NCI-H187 (cell line): ENCODE measurements around the gene CALR.
"Not testable (repeated sequence)": the region's sequence is repeated elsewhere in the genome, so short reads cannot be mapped to it uniquely, and the experiment has no call there.

Source experiments
- DNase-seq, 2 experiments: peaks; one replicate each; lab custom pipeline; 2025; lab: John Stamatoyannopoulos, UW

CALR gene

DNA sequence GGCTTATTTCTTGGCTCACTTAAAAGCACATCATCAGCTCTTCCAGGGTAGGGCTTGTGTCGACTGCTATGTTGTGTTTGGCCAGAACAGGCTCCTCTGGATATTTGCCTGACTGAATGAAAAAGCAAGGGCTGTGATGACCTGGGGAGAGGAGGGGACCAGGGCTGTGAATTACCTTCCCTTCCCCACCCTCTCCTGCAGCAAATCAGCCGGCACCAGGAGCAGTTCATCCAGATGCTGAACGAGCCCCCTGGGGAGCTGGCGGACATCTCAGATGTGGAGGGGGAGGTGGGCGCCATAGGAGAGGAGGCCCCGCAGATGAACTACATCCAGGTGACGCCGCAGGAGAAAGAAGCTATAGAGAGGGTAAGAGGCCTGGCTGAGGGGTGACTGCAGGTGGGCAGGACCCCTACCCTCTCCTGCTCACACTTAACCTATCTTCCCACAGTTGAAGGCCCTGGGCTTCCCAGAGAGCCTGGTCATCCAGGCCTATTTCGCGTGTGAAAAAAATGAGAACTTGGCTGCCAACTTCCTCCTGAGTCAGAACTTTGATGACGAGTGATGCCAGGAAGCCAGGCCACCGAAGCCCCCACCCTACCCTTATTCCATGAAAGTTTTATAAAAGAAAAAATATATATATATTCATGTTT, 14.2 kb downstream of the CALR start:
- DNase-seq, result no peak

DNA sequence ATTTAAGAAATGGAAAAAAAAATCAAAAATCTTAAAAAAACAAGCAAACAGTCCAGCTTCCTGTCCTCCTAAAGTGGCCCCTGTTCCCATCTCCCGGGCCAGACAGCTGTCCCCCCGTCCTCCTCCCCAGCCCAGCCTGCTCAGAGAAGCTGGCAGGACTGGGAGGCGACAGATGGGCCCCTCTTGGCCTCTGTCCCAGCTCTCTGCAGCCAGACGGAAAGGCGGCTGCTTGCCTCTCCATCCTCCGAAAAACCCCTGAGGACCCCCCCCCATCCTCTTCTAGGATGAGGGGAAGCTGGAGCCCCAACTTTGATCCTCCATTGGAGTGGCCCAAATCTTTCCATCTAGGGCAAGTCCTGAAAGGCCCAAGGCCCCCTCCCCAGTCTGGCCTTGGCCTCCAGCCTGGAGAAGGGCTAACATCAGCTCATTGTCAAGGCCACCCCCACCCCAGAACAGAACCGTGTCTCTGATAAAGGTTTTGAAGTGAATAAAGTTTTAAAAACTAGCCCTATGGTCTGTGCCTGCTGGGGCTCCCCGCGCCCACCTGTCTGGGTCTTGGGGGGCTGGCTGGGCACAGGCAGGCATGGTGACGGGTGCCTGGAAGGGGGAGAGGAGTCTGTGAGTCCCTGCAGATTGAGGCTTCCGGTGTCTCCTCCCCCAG, 14.9 kb downstream of the CALR start:
- no peak for DNase-seq

DNA sequence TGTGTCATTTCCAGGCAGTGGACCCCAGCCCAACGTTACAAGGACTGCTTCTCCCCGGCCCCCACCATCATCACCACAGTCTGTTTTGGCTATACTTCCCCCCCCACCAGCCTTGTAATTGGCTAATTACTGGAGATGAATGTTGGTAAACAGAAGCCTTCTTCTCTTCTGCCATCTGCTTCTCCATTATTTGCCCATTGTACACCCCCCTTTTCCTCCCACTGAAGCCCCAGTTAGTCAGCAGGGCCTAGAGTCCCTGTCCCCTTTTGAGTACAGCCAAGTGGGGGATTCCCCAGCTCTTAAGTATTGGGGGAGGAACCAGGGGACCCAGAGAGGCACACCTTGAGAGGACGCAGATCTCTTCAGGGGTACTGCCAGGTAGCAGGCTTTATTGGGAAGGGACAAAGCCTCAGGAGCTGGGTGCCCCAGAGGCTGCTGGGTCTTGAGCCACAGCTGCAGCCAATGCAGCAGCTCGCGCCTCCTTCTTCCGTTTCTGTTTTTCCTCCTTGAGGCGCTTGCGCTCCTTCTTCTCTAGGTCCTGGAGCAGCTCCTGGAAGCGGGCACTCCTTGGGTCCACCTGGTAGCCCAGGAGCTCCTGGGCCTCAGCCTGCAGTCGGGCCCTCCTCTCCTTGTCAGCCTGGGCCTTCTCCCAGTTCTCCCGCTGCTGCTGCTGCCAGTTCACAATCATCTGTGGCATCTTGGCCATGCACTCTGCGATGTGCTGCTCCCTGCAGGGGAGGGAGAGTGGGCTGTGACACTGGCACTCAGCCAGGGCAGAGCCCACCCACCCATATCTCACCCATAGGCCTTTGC, 15.6 kb downstream of the CALR start:
- DNase-seq, result no peak

DNA sequence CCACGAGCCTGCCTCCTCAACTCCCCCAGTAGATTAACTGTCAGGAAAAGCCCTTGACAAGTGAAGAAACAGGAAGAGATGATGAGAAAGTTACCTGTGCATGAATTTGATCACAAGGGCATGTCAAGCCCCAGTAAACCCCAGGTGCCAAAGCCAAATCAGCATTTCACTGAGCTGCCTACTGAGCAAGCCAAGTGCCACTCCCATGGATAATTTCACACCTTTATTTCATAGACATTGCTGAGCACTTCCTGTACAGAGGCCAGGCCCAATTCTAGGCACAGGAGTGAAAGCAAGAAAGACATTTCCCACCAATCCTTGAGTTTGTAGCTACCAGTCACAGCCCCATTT, 16.2 kb downstream of the CALR start:
- DNase-seq, result no peak

DNA sequence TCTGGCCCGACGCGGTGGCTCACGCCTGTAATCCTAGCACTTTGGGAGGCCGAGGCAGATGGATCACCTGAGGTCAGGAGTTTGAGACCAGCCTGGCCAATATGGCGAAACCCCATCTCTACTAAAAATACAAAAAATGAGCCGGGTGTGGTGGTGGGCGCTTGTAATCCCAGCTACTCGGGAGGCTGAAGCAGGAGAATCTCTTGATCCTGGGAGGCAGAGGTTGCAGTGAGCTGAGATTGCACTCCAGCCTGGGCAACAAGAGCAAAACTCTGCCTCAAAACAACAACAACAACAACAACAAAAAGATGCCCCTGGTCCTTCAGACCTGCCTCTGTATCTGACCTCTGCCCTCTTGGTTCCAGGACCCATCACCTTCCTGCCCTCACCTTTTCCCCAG, 17.2 kb downstream of the CALR start:
- not testable (repeated sequence) for DNase-seq

DNA sequence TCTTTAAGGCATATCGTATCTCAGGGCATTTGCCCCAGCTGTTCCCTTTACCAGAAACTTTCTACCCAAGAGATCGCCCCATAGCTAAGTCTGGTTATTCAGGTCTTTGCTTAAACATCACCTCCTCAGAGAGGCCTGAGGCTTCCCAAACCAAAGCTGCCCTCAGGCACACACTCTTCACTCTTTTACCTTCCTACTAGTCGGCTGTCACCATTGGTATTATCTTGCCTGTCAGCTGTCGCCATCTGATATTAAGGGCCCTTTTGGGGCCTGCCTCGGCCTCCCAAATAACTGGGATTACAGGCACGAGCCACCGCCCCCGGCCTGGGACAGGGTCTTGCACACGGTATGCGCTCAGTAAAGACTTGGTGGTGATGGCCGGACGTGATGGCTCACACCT, 17.6 kb downstream of the CALR start:
- DNase-seq, result no peak

DNA sequence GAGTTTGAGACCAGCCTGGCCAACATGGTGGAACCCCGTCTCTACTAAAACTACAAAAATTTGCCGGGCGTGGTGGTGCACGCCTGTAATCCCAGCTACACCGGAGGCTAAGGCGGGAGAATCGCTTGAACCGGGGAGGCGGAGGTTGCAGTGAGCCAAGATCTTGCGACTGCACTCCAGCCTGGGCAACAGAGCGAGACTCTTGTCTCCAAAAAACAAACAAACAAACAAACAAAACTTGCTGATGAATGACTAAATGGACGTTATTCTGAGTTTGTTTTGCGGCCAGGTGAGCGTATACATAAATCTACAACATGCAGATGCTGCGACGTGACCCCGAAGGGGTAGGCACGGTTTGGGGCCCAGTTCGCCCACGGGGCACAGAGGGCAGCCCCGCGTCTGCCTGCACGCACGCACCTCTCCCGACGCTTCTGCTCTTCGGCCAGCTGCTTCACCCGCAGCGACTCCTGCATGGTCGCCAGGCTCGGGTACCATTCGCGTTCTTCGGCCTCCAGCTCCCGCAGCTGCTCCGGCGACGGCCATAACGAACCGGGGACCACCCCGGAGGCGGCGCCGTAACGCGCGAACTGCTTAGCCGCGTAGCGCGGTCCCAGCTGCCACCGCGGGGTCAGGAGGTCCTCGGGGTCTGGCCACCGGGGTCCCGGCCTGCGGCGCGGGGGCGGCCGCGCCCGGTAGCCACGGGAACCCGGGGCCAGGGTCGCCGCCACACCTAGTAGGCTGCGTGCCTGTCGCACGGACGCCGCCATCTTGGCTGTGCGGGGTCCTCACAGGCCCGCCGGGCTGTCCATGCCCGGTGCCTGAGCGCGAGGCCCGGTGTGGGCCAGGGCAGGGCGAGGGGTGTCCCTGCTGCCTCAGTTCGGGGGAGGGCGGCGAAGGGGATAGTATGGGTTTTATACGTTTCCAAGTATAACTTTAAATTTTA, 18.3 kb downstream of the CALR start, which contains the start of gene GADD45GIP1:
TSS of gene GADD45GIP1 (minus strand) at position 778 of the 943 bp plus-strand sequence. CDS start at position 767, 11 bp downstream.
- DNase-seq, result peak; percentile 18 to 39

DNA sequence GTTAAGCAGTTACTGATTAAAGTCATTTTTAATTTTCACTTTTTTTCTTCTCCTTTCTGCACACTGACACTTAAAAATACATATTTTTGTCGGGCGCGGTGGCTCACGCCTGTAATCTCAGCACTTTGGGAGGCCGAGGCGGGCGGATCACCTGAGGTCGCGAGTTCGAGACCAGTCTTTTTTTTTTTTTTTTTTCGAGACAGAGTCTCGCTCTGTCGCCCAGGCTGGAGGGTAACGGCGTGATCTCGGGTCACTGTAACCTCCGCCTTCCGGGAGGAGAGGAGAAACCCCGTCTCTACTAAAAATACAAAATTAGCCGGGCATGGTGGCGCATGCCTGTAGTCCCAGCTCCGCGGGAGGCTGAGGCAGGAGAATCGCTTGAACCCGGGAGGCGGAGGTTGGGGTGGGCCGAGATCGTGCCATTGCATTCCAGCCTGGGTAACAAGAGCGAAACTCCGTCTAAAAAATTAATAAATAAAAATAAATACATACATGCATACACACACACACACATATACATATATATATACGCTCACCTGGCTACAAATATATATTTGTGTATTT, 19.1 kb downstream of the CALR start:
- not testable (repeated sequence) for DNase-seq

DNA sequence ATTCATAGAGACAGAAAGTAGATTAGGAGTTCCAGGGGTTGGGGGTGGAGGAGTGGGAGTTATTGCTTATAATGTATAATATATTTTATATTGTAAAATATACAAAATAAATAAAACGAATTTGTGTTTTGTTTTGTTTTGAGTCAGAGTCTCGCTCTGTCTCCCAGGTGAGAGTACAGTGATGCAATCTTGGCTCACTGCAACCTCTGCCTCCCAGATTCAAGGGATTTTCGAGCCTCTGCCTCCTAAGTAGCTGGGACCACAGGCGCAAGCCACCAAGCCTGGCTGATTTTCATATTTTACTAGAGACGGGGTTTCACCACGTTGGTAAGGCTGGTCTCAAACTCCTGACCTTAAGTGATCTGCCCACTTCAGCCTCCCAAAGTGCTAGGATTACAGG, 21.1 kb downstream of the CALR start:
- DNase-seq, result no peak

DNA sequence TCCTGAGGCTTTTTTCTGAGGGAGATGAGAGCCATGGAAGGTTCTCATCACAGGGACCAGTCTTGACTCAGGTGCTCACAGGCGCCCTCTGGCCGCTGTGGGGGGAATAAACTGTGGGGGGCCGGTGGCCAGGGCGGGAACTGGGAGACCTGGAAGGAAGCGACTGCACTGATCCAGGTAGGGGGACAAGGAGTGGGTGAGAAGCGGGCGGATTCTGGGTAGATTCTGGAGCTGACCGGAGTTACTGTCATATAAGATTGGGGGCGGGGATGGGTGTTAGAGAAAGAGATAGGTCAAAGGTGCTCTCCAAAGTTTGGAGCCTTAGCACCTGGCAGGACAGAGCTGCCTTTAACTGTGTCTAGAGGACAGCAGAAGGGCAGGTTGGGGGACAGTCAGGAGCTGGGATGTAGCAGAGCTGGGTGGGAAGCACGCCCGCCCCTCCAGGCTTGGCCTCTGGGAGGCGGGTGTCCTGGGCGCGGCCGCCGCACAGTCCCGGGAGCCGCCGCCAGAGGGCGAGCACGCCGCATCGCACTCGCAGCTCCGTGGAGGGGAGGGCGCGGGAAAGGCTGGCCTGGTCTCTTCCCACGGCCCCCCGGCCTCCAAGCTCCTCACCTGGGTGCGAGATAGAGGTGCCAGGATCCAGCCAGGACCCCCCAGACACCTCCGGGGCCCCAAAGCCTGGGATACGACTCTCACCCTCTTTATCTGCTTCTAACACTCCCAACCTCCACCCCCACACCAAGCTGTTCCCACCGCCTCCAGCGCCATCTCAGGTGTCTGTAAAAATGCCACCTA, 26.8 kb downstream of the CALR start:
- peak; percentile 7 to 29 for DNase-seq

DNA sequence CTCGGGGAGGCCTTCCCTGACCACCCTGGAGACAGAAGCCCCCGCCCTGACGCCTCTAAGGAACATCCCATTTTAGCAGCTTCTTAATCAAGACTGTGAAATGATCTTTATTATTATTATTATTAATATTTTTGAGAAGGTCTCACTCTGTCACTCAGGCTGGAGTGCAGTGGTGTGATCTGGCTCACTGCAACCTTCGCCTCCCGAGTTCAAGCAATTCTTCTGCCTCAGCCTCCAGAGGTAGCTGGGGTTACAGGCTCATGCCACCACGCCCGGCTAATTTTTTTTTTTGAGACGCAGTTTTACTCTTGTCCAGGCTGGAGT, 27.4 kb downstream of the CALR start:
- DNase-seq, result no peak

DNA sequence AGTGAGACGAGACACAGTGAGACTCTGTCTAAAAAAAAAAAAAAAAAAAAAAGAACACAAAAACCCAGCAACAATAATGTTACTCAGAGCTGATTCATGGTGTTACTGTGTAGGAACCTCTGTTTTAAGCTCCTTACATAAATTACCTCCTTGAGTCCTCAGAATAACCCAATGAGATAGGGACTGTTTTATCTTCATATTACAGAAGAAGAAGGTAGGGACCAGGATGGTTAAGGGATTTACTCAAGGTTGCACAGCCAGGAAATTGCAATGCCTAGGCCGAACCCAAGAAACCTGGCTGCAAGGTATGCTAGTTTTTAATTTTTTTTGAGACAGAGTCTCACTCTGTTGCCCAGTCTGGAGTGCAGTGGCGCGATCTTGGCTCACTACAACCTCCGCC, 29.5 kb downstream of the CALR start:
- no peak for DNase-seq

DNA sequence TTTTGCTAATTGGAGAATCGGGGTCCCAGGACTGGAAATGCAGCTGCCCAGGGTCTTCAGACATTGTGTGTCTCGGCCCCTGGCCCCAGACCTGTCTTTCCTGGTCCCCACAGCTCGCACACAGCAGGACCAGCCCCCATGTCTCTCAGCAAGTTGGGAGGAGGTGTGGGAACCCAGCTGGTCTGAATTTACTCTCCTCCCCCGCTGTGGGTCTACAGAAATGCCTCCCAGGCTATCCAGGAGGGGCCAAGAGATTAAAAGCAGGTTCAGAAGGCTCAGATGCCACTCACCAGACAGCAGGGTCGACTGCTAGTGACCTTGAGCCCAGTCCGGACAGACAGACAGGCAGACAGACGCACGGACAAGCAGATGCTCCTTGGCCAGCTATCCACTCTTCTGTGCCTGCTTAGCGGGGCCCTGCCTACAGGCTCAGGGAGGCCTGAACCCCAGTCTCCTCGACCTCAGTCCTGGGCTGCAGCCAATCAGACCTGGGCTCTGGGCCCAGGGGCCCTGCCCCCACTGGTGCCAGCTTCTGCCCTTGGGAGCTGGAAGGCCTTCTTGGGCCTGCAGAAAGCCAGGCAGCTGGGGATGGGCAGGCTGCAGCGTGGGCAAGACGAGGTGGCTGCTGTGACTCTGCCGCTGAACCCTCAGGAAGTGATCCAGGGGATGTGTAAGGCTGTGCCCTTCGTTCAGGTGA, 31.0 kb downstream of the CALR start, which contains the start of gene DAND5:
TSS of gene DAND5 (plus strand) at position 285 of the 697 bp plus-strand sequence. CDS start at position 370, 85 bp downstream.
- DNase-seq, result no peak

DNA sequence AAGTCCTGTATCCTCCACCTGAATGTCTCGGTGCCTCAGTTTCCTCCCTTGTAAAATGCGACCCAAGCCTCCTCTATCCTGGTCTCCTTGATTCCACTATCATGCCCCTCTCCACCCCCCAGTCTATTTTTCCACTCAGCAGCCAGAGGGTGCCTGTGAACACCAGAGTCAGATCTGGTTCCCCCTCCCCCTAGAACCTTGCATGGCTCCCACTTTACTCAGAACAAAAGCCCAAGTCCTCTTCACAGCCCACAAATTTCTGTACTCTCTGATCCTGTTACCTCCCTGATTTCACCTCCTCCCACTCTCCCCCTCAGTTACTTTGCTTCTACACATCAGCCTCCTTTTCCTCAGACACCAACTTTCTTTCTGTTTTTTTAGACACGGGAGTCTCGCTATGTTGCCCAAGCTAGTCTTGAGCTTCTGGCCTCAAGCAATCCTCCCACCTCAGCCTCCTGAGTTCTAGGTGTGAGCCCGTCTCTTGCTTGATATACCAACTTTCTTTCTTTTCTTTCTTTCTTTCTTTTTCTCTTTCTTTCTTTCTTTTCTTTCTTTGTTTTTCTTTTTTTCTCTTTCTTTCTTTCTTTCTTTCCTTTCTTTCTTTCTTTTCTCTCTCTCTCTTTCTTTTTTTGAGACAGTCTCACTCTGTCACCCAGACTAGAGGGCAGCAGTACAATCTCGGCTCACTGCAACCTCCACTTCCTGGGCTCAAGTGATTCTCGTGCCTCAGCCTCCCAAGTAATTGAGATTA, 31.8 kb downstream of the CALR start:
- no peak for DNase-seq

DNA sequence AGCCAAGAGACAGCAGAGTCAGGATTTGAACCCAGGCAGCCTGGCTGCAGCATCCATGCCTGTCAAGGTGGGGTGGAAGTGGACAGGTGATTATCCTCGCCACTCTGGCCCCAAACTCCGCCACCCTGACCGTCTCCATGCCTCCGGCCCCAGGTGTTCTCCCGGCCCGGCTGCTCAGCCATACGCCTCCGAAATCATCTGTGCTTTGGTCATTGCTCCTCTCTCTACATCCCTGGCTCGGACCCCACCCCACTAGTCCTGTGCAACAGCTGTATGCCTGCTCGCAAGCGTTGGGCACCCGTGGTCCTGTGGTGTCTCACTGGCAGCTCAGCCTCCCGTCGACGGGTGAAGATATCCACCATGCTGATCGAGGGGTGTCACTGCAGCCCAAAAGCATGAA, 34.8 kb downstream of the CALR start:
- no peak for DNase-seq

DNA sequence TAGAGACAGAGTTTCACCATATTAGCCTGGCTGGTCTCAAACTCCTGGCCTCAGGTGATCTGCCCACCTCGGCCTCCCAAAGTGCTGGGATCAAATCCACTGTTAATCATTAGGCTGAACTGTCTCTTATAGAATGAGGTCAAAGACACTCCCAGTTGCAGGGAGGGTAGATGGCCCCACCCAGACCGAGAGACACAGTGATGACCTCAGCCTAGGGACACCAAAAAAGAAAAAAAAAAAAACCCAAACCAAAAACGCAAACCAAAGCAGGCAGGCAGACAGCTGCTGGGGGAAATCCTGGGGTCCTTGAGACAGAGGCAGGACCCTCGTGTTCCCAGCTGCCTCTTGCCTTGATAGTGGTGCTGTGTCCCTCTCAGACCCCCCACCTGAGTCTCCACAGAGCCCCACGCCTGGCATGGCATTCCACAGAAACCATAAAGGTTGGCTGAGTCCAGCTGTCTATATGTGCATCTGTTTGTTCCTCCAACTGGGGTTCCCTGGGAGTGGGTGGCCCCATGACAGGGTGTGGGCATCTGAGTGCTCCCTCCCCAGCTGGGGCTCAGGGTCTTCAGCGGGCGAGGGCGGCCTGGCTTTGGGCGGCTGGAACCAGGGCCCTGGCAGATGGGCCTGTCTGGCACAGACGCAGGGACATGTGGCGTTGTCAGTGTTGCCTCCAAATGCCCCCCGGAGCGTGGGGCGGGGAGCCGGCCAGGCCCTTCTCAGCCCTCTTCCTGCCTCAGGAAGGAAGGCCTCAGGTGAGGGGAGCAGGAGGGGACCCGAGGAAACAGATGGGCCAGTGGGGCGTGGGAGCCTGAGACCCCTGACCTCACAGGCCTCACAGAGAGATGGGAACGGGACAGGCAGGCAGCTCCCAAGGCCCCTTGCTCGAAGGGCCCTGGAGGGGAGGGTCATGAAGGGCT, 36.2 kb downstream of the CALR start:
- no peak for DNase-seq

DNA sequence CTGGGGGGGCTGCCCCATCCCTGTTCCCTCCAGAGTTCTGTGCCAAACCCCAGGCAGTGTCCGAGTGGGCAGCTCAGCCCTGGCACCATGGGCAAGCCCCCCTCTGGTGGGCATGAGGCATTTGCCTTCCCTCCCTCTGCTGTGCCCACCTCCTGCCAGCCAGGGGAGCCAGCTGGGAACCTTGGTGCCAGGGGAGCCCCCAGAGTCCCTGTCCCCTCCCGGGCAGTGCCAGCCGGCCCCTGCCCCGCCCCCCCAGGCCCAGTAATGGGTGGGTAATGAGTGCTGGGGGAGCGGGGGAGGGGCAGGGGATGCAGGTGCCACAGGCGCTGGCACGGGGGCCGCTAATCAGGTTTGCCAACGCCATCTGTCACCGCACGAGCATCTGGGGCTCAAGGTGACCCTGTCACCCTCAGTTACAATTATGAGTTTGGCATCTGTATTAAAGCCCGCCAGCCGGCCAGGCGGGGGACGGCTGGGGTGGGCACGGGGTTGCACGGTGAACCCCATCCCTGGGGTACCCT, 36.9 kb downstream of the CALR start:
- DNase-seq, result no peak

DNA sequence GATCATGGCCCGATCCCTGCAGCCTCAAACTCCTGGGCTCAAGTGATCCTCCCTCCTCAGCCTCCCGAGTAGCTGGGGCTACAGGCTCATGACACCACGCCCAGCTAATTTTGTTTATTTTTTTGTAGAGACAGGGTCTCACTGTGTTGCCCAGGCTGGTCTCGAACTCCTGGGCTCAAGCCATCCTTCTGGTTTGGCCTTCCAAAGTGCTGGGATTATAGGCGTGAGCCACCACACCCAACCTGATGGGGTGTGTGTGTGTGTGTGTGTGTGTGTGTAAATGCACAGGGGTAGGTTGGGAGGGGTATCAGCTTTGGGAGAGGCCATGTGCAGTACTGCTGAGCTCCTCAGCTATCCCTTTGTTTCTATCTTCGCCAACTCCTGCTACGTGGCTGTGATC, 37.7 kb downstream of the CALR start:
- not testable (repeated sequence) for DNase-seq
